GM19240 (cell line): ENCODE data around the gene UBTD2.
"Not testable (repeated sequence)": the region's sequence is repeated elsewhere in the genome, so short reads cannot be mapped to it uniquely, and the experiment has no call there.

ENCODE experiments used
- DNase-seq: peaks from one replicate; pipeline ENCODE4 v3.0.0; 2011; ENCODE audit warnings: low spot score; ENCODE audit not compliant: insufficient read length

Gene UBTD2

DNA sequence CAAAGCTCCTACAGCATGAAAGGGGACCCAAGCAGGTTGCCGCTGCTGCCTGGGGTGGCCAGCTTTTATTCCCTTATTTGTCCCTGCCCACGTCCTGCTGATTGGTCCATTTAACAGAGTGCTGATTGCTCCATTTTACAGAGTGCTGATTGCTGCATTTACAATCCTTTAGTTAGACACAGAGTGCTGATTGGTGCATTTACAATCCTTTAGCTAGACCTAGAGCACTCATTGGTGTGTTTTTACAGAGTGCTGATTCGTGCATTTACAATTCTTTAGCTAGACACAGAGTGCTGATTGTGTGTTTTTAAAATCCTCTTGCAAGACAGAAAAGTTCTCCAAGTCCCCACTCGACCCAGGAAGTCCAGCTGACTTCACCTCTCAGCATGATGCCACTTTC, 85.8 kb downstream of the UBTD2 start:
- not testable (repeated sequence) for DNase-seq

DNA sequence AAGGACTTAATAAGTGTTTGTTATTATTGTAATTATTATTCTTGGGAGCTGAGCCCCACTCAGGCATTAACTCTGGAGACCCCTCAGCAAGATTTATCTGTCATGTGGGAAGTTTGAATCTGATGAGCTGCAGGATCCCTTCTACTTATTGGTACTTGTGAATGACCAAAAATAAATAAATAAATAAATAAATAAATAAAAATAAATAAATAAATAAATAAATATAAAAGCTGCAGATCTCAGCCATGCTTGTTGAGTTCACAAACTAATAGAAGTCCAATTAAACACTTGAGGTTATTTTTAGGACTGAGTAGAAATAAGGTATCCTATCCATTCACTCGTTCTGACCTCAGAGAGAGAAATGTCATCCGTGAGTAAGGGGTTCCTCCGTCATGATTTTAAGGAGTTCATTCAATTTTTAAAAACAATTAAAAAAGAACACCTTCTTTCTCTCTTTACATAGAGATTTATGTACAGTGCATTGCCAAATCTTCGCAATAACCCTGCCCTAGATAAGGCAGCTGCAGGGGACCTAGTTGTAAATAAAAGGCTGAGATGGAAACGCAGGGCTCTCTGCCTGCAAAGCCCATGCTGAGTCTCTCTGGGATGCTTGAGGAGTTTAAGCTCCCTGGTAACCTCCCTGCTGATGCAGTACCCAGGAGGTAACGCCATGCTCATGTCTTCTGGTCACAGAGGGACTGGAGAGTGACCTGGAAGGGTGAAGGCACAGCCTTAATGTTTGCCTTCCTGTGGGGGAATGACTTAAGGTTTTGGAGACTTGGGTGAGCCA, 88.4 kb downstream of the UBTD2 start:
- no peak for DNase-seq

DNA sequence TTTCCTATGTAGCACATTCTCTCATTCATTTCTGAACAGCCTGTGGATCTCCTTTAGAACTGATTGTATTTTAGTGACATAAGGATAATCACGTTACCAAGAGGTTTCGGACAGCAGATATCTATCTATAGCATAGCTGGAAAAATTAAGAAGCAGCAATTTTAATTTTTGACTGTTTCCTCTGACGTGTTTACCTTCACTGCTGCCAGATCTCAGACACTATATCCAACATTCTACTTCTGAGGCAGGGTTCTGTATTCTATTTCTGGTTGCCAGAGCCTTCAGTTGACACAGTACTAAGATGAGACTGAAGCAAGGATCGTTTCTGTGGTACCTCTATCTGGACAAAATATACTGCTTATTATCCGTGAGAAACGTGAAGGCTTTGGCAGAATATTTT, 89.7 kb downstream of the UBTD2 start, which contains the start of gene EFCAB9:
TSS of gene EFCAB9 (plus strand) at position 301 of the 400 bp plus-strand sequence. CDS start at position 302, 1 bp downstream.
- DNase-seq, result no peak

- no peak for DNase-seq
Measured at GRCh38 chr5:172189693-172190296, 93.8 kb downstream of the UBTD2 start.

- no peak for DNase-seq
Measured at GRCh38 chr5:172188893-172189692, 94.5 kb downstream of the UBTD2 start.

DNA sequence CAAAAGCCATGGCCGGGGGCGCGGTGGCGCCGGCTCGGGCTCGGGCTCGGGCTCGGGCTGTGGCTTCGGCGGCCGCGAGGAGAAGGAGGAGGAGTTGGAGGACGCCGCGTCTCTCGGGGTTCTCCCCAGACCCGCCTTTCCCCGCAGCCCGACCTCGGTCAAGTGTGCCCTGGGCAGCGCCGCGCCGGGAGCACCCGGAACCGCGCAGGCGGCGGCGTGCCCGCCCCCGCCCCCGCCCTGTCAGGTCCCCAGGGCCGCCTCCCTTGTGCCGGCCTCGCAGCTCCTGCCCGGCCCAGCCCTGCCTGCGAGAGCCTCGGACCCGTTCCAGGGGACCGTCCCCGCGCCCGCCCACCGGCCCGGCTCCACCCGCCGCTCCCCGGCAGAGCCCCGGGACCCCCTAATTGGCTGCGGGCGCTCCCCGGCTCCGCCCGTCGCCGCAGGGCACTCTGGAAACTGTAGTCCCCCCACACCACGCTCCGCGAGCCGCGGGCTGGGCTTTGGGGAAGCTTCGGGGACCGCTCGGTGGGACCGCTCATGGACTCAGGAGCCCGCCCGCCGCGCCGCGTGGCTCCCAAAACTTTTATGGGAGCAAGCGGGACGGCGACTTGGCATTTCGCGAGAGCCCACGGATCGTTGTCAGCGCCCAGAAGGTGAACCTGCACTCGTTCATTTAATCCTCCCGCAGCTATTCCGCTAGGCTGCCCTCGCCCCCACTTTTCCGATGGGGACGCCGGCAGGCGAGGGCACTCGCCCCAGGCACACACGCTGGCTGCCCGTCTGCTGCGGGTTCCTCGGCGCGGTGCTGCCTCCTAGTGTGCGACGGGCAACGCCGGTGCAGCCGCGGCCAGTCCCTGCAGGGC, 95.3 kb downstream of the UBTD2 start, which contains the start of gene STK10:
TSS of gene STK10 (minus strand) at position 192 of the 860 bp plus-strand sequence. CDS start at position 10, 182 bp downstream.
- DNase-seq, result peak; percentile 78

GRCh38 chr5:172187118-172188032, 96.2 kb downstream of the UBTD2 start:
- DNase-seq, result no peak

GRCh38 chr5:172186114-172186695, 97.4 kb downstream of the UBTD2 start:
- no peak for DNase-seq

DNA sequence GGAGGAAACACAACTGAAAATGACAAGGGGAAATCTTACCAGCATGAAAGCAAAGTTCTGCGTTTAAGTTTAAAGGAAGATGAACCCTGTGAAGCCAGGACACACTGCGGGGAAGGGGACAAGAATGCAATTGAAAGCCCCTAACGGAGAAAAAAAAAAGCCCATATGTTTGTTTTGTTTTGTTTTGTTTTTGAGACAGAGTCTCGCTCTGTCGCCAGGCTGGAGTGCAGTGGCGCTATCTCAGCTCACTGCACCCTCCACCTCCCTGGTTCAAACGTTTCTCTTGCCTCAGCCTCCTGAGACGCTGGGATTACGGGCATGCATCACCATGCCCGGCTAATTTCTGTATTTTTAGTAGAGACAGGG, 98.5 kb downstream of the UBTD2 start:
- DNase-seq, result no peak

GRCh38 chr5:172183881-172184280, 99.7 kb downstream of the UBTD2 start:
- DNase-seq, result no peak

DNA sequence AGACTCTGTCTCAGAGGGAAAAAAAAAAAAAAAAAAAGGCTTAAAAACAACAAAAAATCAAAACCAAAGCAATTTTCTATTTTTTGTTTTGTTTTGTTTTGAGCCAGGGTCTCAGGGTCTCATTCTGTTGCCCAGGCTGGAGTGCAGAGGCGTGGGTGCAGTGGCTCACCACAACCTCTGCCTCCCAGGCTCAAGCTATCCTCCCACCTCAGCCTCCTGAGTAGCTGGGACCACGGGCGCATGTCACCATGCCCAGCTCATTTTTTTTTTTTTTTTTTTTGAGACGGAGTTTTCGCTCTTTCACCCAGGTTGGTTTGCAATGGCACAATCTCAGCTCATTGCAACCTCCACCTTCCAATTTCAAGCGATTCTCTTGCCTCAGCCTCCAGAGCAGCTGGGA, 101.3 kb downstream of the UBTD2 start:
- no peak for DNase-seq

DNA sequence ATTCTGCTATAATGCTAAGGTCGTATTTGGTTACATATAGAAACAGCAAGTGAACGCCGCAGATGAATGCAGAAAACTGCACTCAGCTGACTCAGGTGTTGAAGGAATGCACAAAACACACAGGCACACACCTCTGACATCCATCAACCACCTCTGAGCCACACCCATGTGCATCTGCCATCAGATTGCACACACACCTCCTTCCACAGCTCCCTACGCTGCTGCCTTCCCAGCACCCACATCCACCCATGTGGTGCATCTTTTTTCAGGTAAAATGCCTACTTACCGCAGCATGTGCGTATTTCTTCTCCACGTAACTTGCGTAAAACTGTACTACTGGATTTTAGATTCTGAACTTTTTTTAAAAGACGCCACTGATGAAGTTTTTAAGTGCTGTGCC, 102.6 kb downstream of the UBTD2 start:
- no peak for DNase-seq

DNA sequence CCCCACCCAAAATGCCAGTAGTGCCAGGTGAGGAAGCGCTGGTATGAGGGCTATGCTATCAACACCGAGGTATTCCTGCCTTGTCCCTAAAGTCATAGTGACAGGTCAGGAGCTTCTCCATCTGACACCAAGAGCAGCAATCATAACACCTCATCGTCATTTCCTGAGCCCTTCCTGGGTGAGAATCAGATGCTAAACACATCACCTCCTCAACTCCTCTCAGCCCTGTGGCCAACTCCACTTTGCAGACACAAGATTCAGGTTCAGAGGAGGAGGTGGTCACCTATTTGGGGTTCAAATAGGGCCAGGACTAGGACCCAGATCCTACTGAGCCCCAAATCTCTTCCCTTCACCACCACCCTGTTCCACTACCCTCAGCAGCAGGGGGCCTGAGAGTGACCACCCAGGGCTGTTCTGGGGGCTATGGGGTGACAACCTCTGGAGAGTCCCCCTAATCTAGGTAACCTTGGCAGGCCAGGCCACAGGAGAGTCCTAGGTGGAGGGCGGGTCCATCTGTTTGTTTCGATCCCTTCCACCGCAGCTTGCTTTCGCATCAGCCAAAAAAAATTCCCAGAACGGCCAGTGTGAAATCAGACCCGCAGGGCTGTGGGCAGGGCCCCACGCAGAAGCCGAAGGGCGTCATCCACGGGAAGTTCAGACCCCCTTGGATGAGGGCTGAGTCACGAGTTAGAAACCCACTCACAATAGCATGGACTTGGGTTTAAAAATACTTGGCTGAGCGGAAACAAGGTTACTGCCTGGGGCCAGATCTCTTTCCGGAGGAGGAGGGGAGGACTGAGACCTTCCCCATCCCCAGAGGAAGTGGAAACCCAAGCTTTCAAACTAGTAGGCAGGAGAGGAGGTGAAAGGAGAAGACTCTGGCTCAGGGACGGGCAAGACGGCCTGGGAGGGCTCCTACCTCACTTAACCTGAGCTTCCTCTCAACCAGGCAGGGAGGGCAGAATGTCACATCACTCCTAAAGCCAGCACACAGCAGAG, 104.3 kb downstream of the UBTD2 start:
- no peak for DNase-seq

GRCh38 chr5:172178301-172178987, 105.1 kb downstream of the UBTD2 start:
- DNase-seq, result no peak

- DNase-seq, result no peak
Measured at GRCh38 chr5:172177176-172177575, 106.4 kb downstream of the UBTD2 start.

- peak; percentile 69 for DNase-seq
Measured at GRCh38 chr5:172175263-172175719, 108.3 kb downstream of the UBTD2 start.

- DNase-seq, result no peak
Measured at GRCh38 chr5:172173564-172174153, 109.9 kb downstream of the UBTD2 start.
